TTC549 (cell line): ENCODE data around the gene POLR2J.
"Not testable (repeated sequence)": the region's sequence is repeated elsewhere in the genome, so short reads cannot be mapped to it uniquely, and the experiment has no call there.

Experiments used
- FAIRE-seq: peaks from 2 replicates; lab custom pipeline; 2012; peaks lifted over from hg19 to GRCh38; lab: Jason Lieb, UNC

The POLR2J gene

GRCh38 chr7:102494473-102495149 lies 15.9 kb upstream of the POLR2J start:
- not testable (repeated sequence) for FAIRE-seq

- FAIRE-seq: not testable (repeated sequence)
These were observed 15.3 kb upstream of the POLR2J start for GRCh38 chr7:102494026-102494425.

- not testable (repeated sequence) for FAIRE-seq
These were observed 14.7 kb upstream of the POLR2J start for GRCh38 chr7:102493220-102493935.

GRCh38 chr7:102490529-102491075 lies 11.9 kb upstream of the POLR2J start:
- FAIRE-seq: not testable (repeated sequence)

GRCh38 chr7:102484317-102484716 lies 5.6 kb upstream of the POLR2J start:
- FAIRE-seq: not testable (repeated sequence)

- FAIRE-seq: not testable (repeated sequence)
These were observed 3.2 kb upstream of the POLR2J start for GRCh38 chr7:102481962-102482361.

GRCh38 chr7:102479982-102480637 lies 1.4 kb upstream of the POLR2J start:
- FAIRE-seq: not testable (repeated sequence)

GRCh38 chr7:102479209-102479584 lies 475 bp upstream of the POLR2J start:
- not testable (repeated sequence) for FAIRE-seq

GRCh38 chr7:102474736-102475435 lies 3.8 kb downstream of the POLR2J start:
- not testable (repeated sequence) for FAIRE-seq

- not testable (repeated sequence) for FAIRE-seq
These were observed 4.6 kb downstream of the POLR2J start for GRCh38 chr7:102474116-102474515.

GRCh38 chr7:102473271-102473991 lies 5.3 kb downstream of the POLR2J start:
- no peak for FAIRE-seq

GRCh38 chr7:102472126-102473041 lies 6.3 kb downstream of the POLR2J start:
- FAIRE-seq: no peak

- no peak for FAIRE-seq
These were observed 7.0 kb downstream of the POLR2J start for GRCh38 chr7:102471791-102472125.

GRCh38 chr7:102469972-102470825 lies 8.5 kb downstream of the POLR2J start:
- FAIRE-seq: no peak

GRCh38 chr7:102469351-102469971 lies 9.3 kb downstream of the POLR2J start:
- FAIRE-seq: no peak

- no peak for FAIRE-seq
These were observed 10.0 kb downstream of the POLR2J start for GRCh38 chr7:102468478-102469350.

- FAIRE-seq: no peak
These were observed 10.9 kb downstream of the POLR2J start for GRCh38 chr7:102467581-102468477.
